H1 (cell line): Measurements from ENCODE around the gene CEP250.

ENCODE experiments used
- GABPA ChIP-seq: IDR thresholded peaks from 2 replicates; pipeline ENCODE4 v1.6.1; 2011; ENCODE audit warnings: mild to moderate bottlenecking, low read length, moderate library complexity, borderline replicate concordance; ENCODE audit not compliant: insufficient read depth
- HDAC2 ChIP-seq, 2 experiments: fragments of 300-600 bp in 1 of 2; sonication (generic) in 1 of 2; IDR thresholded peaks; 2 replicates each; pipeline ENCODE4 v1.6.1; 2011 to 2012; ENCODE audit warnings: low read depth in 2 of 2, low read length in 2 of 2, mild to moderate bottlenecking in 2 of 2, moderate library complexity in 2 of 2, borderline replicate concordance in 1 of 2, inconsistent platforms in 1 of 2
- TF ChIP-seq, protein P1 (sequence below), 3 experiments: IDR thresholded peaks; 1 replicate in 2 of 3; 2 replicates in 1 of 3; pipeline versions ENCODE4 v1.5.1 to v1.6.1; 2011; ENCODE audit warnings: low read length in 3 of 3, mild to moderate bottlenecking in 3 of 3, inconsistent platforms in 2 of 3, low read depth in 1 of 3, moderate library complexity in 1 of 3; ENCODE audit not compliant: insufficient read depth in 1 of 3; ENCODE audit errors: control extremely low read depth in 1 of 3
- TF ChIP-seq, protein P2 (sequence below): IDR thresholded peaks from 2 replicates; pipeline ENCODE4 v1.6.1; 2012; ENCODE audit warnings: inconsistent platforms

DNA sequence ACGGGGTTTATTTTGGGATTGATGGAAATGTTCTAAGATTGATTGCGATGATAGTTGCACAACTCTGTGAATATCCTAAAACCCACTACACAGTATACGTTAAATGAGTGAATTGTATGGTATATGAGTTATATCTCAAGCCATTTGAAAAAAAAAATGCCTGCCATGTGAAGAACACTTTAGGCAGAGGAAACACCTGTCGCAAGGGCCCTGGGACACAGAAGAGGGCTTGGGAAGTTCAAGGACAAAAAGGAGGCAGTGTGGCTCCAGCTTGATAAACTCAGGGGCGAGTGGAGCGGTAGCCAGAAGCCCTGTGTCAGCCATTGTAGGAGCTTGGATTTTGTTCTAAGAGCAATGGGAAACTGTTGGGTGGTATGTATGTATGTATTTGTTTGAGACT lies 37.0 kb downstream of the CEP250 start:
- TF ChIP-seq, protein P1, sequence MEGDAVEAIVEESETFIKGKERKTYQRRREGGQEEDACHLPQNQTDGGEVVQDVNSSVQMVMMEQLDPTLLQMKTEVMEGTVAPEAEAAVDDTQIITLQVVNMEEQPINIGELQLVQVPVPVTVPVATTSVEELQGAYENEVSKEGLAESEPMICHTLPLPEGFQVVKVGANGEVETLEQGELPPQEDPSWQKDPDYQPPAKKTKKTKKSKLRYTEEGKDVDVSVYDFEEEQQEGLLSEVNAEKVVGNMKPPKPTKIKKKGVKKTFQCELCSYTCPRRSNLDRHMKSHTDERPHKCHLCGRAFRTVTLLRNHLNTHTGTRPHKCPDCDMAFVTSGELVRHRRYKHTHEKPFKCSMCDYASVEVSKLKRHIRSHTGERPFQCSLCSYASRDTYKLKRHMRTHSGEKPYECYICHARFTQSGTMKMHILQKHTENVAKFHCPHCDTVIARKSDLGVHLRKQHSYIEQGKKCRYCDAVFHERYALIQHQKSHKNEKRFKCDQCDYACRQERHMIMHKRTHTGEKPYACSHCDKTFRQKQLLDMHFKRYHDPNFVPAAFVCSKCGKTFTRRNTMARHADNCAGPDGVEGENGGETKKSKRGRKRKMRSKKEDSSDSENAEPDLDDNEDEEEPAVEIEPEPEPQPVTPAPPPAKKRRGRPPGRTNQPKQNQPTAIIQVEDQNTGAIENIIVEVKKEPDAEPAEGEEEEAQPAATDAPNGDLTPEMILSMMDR (IDR thresholded peaks at IDR 0.05; ENCODE audit: control extremely low read depth in 1 of 3, insufficient read depth in 1 of 3, low read depth in 1 of 3, low read length in 3 of 3) = no peak
- TF ChIP-seq HDAC2 (IDR thresholded peaks at IDR 0.05; ENCODE audit: borderline replicate concordance in 1 of 2, low read depth in 2 of 2, low read length in 2 of 2) = no peak
- TF ChIP-seq GABPA = no peak
- TF ChIP-seq, protein P2, sequence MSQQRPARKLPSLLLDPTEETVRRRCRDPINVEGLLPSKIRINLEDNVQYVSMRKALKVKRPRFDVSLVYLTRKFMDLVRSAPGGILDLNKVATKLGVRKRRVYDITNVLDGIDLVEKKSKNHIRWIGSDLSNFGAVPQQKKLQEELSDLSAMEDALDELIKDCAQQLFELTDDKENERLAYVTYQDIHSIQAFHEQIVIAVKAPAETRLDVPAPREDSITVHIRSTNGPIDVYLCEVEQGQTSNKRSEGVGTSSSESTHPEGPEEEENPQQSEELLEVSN = no peak
